ENCODE measurements around the gene ASCC3. TPM values are rescaled to one million over a fixed set of nuclear protein-coding genes. Genes with fewer than 3 reads are reported as not detected.
"Not testable (repeated sequence)": the region's sequence is repeated elsewhere in the genome, so short reads cannot be mapped to it uniquely, and the experiment has no call there.

The ASCC3 gene
- total RNA-seq, 8 experiments from 2014 or later, result 33.7 to 75.9 (median 45.8) TPM

DNA sequence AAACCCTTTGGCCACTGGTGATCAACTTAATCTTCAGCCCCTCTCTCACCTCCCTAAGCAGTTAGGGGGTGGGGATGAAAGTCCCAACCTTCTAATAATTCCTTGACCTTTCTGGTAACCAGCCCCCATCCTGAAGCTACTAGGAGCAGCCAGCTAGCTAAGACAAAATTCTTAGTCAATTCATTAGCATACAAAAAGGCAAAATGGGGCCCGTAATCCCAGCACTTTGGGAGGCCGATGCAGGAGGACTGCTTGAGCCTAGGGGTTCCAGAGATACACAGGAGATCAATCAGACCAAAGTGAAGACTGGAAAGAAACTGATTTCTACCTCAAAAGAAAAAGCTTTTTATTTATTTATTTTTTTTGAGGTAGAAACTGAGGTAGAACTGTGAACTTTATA lies 1.8 kb downstream of the ASCC3 start:
- Histone ChIP-seq H3K4me1 (replicated peaks in 1 of 2) (peaks cover 19 to 37% of the 10 kb centered on the region in 2 donors), H3K27ac (no peak overlapping the region), H3K4me3 (peak overlapping the region in 3 of 5 donors; percentile 2 to 75 (median 70))
- in situ Hi-C loops (cut with MboI; ENCODE audit: low pct_unique_long_range_greater_than_20kb in 2 of 9, low sequenced_read_pairs in 9 of 9, unreplicated experiment in 9 of 9), result no loop called here
- 5 to 100% (median 37%) methylated on average over 1 to 2 of the region's 2 CpGs; no CpG with 5 or more reads in 1 of the 10 experiments for WGBS, 10 experiments
- no peak for ATAC-seq (replicated peaks in 6 of 8)

DNA sequence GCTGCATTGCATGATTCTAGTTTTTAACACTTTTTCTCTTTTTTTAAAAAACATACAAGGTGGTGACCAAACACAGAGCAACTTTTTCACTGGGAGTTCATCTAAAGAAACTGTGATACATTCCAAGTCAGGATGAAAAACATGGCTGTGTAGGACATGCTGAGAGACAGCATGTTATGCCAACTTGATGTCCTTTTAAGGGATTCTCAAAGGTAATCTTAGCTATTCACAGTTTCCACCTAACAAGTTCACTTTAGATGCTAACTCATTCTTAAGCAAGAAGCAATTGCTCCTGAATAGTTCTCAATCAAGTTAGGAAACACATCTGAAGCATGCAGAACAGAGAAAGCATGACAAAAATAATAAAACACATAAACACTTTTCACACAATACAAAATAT lies 3.3 kb downstream of the ASCC3 start:
- in situ Hi-C loops (cut with MboI; ENCODE audit: low pct_unique_long_range_greater_than_20kb in 2 of 9, low sequenced_read_pairs in 9 of 9, unreplicated experiment in 9 of 9), result no loop called here
- peaks cover 19 to 37% of the 10 kb centered on the region in 2 donors for H3K4me1 ChIP-seq (replicated peaks in 1 of 2)
- H3K4me3 ChIP-seq, result no peak overlapping the region
- no peak overlapping the region for H3K27ac ChIP-seq
- ATAC-seq (replicated peaks in 6 of 8), result no peak

DNA sequence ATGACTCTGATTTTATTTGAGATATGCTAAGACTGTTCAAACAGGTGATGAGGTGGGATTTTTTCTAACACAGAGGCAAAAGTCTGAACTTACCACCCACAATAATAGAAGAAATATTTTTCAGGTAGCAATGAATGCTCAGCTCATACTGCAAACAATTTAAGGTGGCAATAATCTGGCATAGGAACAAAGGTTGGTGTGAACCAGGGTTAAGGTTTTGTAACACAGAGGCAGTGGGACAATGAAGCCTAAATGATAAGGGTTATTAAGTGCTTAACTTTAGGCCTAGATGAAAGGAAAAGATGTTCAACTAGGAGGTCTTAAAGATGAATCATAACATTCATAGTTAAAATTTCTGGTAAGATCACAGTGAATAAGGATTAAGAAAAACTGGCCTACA lies 4.9 kb downstream of the ASCC3 start:
- no peak for ATAC-seq (replicated peaks in 6 of 8)
- in situ Hi-C loops (cut with MboI; ENCODE audit: low pct_unique_long_range_greater_than_20kb in 2 of 9, low sequenced_read_pairs in 9 of 9, unreplicated experiment in 9 of 9), result no loop called here
- Histone ChIP-seq H3K4me1 (replicated peaks in 1 of 2) (peaks cover 14 to 29% of the 10 kb centered on the region in 2 donors), H3K27ac (no peak overlapping the region), H3K4me3 (no peak overlapping the region)

DNA sequence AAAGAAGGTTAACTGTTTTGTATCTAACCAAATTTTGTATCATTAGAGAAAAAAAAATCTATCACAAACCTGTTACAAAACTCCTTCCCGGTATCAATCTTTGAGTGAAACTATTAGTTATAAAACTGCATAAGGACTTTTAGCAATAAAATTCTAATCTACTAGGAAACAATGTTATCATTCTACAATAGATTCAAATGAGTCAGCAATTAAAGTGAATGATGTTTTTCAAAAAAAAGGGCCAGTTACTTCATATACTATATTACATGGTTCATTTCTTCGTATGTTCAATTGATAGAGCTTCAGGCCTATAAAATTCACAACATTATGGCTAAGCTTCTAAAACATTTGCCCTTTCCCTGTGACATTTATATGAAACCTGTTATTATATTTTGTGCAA lies 15.6 kb downstream of the ASCC3 start:
- Histone ChIP-seq H3K4me3 (no peak overlapping the region), H3K4me1 (replicated peaks in 1 of 2) (no peaks in the 10 kb centered on the region), H3K27ac (no peak overlapping the region)
- no peak for ATAC-seq (replicated peaks in 6 of 8)
- in situ Hi-C loops (cut with MboI; ENCODE audit: low pct_unique_long_range_greater_than_20kb in 2 of 9, low sequenced_read_pairs in 9 of 9, unreplicated experiment in 9 of 9), result no loop called here
- WGBS, 10 experiments, result 86 to 100% (median 100%) methylated on average over 1 to 2 of the region's 2 CpGs

DNA sequence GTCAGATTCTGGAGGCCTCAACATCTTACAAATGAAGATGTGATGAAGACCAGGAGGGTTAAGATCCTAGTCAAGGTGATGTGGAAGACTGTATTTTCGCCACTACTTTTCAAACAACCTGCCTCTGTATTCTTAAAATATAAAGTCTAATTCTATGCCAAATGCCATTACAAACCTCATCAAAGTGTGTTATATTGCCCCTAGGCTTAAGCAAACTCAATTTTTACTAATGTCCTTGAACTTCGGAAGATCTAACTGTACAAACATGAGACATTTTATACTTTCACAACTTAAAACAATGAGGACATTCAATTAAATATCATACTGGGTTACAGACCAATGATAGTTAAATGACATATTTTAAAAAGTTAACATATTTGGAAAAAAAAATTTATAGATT lies 19.1 kb downstream of the ASCC3 start:
- no peak for ATAC-seq (replicated peaks in 6 of 8)
- no peak overlapping the region for H3K27ac ChIP-seq
- no peak overlapping the region for H3K4me3 ChIP-seq
- in situ Hi-C loops (cut with MboI; ENCODE audit: low pct_unique_long_range_greater_than_20kb in 2 of 9, low sequenced_read_pairs in 9 of 9, unreplicated experiment in 9 of 9), result no loop called here
- 89 to 100% (median 100%) methylated on average over 1 to 2 of the region's 2 CpGs; no CpG with 5 or more reads in 3 of the 10 experiments for WGBS, 10 experiments
- no peaks in the 10 kb centered on the region for H3K4me1 ChIP-seq (replicated peaks in 1 of 2)

GRCh38 chr6:100856146-100856545 lies 25.0 kb downstream of the ASCC3 start:
- in situ Hi-C loops (cut with MboI; ENCODE audit: low pct_unique_long_range_greater_than_20kb in 2 of 9, low sequenced_read_pairs in 9 of 9, unreplicated experiment in 9 of 9), result no loop called here
- ATAC-seq (replicated peaks in 6 of 8), result no peak
- no peak overlapping the region for H3K4me3 ChIP-seq
- no peak overlapping the region for H3K27ac ChIP-seq
- H3K4me1 ChIP-seq (replicated peaks in 1 of 2), result no peaks in the 10 kb centered on the region

DNA sequence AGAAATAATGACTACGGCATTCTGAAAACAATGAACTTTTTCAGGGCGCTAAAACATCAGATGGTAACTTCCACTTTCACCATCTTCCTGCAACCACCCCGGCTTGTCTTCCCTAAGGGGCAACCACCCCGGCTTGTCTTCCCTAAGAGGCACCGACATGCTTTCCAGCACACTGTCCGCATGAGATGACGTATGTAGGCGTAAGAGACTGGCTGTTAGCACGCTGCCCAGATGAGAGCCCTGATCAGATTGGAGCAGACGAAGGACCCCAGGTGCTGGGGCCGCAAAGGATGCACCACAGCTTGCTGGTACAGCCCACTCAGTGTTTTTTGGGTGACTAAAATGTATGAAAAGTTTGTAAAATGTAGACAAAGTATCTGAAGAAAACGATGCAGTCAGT lies 29.3 kb downstream of the ASCC3 start:
- in situ Hi-C loops (cut with MboI; ENCODE audit: low pct_unique_long_range_greater_than_20kb in 2 of 9, low sequenced_read_pairs in 9 of 9, unreplicated experiment in 9 of 9), result no loop called here
- ATAC-seq (replicated peaks in 6 of 8), result no peak
- Histone ChIP-seq H3K4me3 (no peak overlapping the region), H3K27ac (no peak overlapping the region), H3K4me1 (replicated peaks in 1 of 2) (no peaks in the 10 kb centered on the region)
- 93 to 100% (median 97%) methylated on average over 2 to 11 of the region's 12 CpGs; no CpG with 5 or more reads in 1 of the 10 experiments for WGBS, 10 experiments

DNA sequence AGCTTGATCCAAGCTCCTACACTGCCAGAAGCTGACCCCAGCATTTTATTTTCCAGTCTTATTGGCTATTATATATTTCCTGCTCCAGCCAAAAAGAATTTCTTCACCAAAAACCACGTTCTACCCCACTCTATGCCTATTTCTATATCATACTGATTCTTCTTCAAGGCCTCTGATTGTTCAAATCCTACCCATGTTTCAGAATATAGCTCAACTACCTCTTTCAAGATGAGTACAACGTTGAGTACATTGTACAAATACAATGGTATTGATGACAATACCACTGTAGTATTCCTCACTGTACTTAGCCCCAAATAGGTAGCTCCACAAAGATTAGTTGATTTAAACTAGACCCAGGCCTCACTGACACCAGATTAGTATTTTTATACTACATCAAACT lies 31.0 kb downstream of the ASCC3 start:
- ATAC-seq (replicated peaks in 6 of 8), result no peak
- in situ Hi-C loops (cut with MboI; ENCODE audit: low pct_unique_long_range_greater_than_20kb in 2 of 9, low sequenced_read_pairs in 9 of 9, unreplicated experiment in 9 of 9), result no loop called here
- Histone ChIP-seq H3K27ac (no peak overlapping the region), H3K4me3 (no peak overlapping the region), H3K4me1 (replicated peaks in 1 of 2) (peaks cover 0 to 2% of the 10 kb centered on the region in 2 donors)
- 84 to 100% (median 100%) methylated on average over 1 to 2 of the region's 2 CpGs; no CpG with 5 or more reads in 1 of the 10 experiments for WGBS, 10 experiments

DNA sequence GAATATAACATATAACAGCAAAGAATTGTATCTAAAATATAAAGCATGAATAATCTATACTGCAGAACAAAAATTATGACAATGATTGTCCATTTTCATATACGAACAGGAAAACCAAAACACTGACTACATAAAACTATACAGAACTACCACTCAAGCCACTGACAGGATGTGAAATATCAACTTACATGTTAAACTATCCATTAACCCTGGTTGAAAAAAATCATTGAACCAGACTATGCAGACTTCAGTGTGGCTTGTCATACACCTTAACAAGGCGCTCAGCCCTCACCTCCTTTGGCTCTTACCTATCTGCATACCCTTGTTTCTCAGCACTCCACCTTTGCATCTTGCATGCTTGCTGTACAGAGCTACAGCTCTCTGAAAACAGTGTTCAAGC lies 34.9 kb downstream of the ASCC3 start:
- no peak overlapping the region for H3K4me3 ChIP-seq
- in situ Hi-C loops (cut with MboI; ENCODE audit: low pct_unique_long_range_greater_than_20kb in 2 of 9, low sequenced_read_pairs in 9 of 9, unreplicated experiment in 9 of 9), result no loop called here
- peaks cover 0 to 4% of the 10 kb centered on the region in 2 donors for H3K4me1 ChIP-seq (replicated peaks in 1 of 2)
- WGBS, 10 experiments, result 90 to 100% (median 100%) methylated on average over 1 to 2 of the region's 2 CpGs; no CpG with 5 or more reads in 1 of the 10 experiments
- no peak overlapping the region for H3K27ac ChIP-seq
- no peak for ATAC-seq (replicated peaks in 6 of 8)

DNA sequence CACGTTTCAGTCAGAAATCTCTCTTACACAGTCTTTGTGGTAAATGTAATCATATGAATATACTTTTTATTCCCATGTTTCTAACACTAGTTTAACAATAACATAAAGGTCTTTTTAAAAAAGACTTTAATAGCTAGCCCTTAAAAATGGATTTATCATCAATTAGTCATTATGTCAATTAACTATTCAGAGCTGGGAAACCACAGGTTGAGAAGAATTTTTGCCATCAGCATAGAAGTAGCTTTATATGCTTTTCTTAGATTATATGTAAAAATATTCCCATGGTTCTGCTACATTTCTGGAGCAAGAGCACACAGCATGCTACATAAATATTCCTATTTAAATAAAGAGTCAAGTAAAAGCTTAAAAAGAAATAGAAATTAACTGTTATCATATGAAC lies 35.5 kb downstream of the ASCC3 start:
- H3K4me3 ChIP-seq, result no peak overlapping the region
- ATAC-seq (replicated peaks in 6 of 8), result no peak
- in situ Hi-C loops (cut with MboI; ENCODE audit: low pct_unique_long_range_greater_than_20kb in 2 of 9, low sequenced_read_pairs in 9 of 9, unreplicated experiment in 9 of 9), result no loop called here
- H3K27ac ChIP-seq, result no peak overlapping the region
- 0 to 100% (median 75%) methylated on average over 1 of the region's 1 CpG; no CpG with 5 or more reads in 1 of the 10 experiments for WGBS, 10 experiments
- H3K4me1 ChIP-seq (replicated peaks in 1 of 2), result peaks cover 0 to 4% of the 10 kb centered on the region in 2 donors

DNA sequence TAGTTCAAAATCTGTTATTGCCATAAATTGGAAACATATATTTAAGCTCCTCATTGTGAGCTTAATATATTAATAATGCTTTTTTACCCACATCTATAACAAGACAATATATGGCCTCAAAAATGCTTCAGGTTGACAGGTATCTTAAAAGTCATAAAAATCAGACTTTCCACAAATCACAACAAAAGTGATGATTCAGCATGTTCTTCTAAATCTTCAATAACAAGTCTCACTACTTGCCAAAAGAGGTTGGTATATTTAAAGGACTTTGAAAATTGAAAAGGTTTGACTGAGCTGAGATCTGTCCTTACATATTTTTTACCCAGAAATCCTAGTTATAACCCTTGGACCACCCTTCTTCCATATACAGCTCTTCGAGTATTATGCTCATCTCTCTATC lies 41.7 kb downstream of the ASCC3 start:
- in situ Hi-C loops (cut with MboI; ENCODE audit: low pct_unique_long_range_greater_than_20kb in 2 of 9, low sequenced_read_pairs in 9 of 9, unreplicated experiment in 9 of 9), result no loop called here
- no peak for ATAC-seq (replicated peaks in 6 of 8)
- Histone ChIP-seq H3K4me3 (no peak overlapping the region), H3K27ac (no peak overlapping the region), H3K4me1 (replicated peaks in 1 of 2) (peaks cover 0 to 2% of the 10 kb centered on the region in 2 donors)
- WGBS, 10 experiments, result 86 to 100% (median 100%) methylated on average over 1 of the region's 1 CpG; no CpG with 5 or more reads in 2 of the 10 experiments

DNA sequence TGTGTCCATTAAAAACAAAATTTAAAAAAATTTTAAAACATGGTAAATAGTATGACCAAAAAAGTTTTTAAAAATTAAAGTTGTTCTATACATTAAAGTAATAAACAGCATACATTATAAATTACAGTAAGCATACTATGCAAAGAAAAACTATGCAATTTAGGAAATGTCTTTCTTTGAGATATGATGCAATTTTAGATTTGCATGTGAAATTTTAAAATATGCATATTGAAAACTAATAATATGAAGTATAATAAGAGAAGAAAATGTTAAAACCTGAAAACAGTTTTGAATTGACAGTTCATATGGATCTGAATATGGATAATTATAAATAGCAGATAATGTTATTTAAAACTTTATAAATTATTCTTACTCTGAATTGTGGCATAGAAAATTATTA lies 43.1 kb downstream of the ASCC3 start:
- no peak overlapping the region for H3K4me3 ChIP-seq
- in situ Hi-C loops (cut with MboI; ENCODE audit: low pct_unique_long_range_greater_than_20kb in 2 of 9, low sequenced_read_pairs in 9 of 9, unreplicated experiment in 9 of 9), result no loop called here
- ATAC-seq (replicated peaks in 6 of 8), result no peak
- peaks cover 0 to 2% of the 10 kb centered on the region in 2 donors for H3K4me1 ChIP-seq (replicated peaks in 1 of 2)
- H3K27ac ChIP-seq, result no peak overlapping the region

DNA sequence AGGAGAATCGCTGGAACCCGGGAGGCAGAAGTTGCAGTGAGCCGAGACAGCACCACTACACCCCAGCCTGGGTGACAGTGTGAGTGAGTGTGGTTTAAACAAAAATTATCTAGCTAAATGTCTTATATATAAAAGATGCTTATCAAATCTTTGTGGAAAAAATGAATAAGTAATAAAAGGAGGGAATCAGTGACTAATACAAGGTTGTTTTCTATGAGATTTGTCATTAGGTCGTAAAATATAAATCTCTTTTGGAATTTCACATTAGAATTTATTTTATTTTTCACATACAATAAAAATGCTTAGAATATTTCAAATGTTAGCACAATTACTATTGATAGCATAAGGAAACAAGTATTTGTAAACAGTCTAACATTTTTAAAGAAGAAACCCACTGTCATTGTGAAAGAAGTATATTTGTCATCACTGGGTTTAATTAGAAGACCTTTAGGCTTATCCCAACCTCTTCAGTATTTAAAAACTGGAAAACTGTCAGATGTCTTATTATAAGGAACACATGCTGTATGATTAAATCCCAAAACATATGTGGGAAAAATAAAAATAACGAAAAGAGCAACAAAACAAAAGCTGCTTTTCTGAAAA lies 47.1 kb downstream of the ASCC3 start:
- in situ Hi-C loops (cut with MboI; ENCODE audit: low pct_unique_long_range_greater_than_20kb in 2 of 9, low sequenced_read_pairs in 9 of 9, unreplicated experiment in 9 of 9), result no loop called here
- Histone ChIP-seq H3K4me1 (replicated peaks in 1 of 2) (no peaks in the 10 kb centered on the region), H3K27ac (no peak overlapping the region), H3K4me3 (no peak overlapping the region)
- WGBS, 10 experiments, result 57 to 100% (median 91%) methylated on average over 1 to 5 of the region's 5 CpGs
- ATAC-seq (replicated peaks in 6 of 8), result no peak

- ATAC-seq (replicated peaks in 6 of 8); H3K27ac ChIP-seq; in situ Hi-C loops (cut with MboI; ENCODE audit: low pct_unique_long_range_greater_than_20kb in 2 of 9, low sequenced_read_pairs in 9 of 9, unreplicated experiment in 9 of 9); H3K4me3 ChIP-seq; H3K4me1 ChIP-seq (replicated peaks in 1 of 2): not testable (repeated sequence)
- WGBS, 10 experiments, result 80 to 100% (median 100%) methylated on average over 1 to 2 of the region's 27 CpGs; no CpG with 5 or more reads in 6 of the 10 experiments
Measured at GRCh38 chr6:100829077-100829595, 52.0 kb downstream of the ASCC3 start.

Data from motor neuron (in vitro differentiated cells).